Thymus (tissue), 11 donors: ENCODE measurements around the gene IFNGR1. TPM values are rescaled to one million over a fixed set of nuclear protein-coding genes. Genes with fewer than 3 reads are reported as not detected.

ENCODE experiments used
- DNase-seq, 9 donors: peaks; one replicate each; pipeline ENCODE4 v3.0.0-alpha.2; 2013; ENCODE audit warnings: low spot score in 9 of 9, low read depth in 6 of 9, missing footprints in 1 of 9
- H3K27ac ChIP-seq, 2 donors: one replicate each; pipeline ENCODE4 v1.5.1; 2013; ENCODE audit warnings: control low read depth in 1 of 2, low read depth in 1 of 2, low read length in 1 of 2, mild to moderate bottlenecking in 1 of 2, moderate library complexity in 1 of 2
- H3K27me3 ChIP-seq, 2 donors: one replicate each; pipeline ENCODE4 v1.5.1; 2013; ENCODE audit warnings: low read length in 1 of 2; ENCODE audit not compliant: control insufficient read depth in 2 of 2, insufficient read depth in 1 of 2
- H3K36me3 ChIP-seq, 2 donors: one replicate each; pipeline ENCODE4 v1.5.1; 2013; ENCODE audit warnings: low read length in 1 of 2, mild to moderate bottlenecking in 1 of 2, moderate library complexity in 1 of 2; ENCODE audit not compliant: control insufficient read depth in 2 of 2, insufficient read depth in 2 of 2
- H3K4me1 ChIP-seq, 2 donors: one replicate each; pipeline ENCODE4 v1.5.1; 2013; ENCODE audit warnings: low read length in 2 of 2; ENCODE audit not compliant: control insufficient read depth in 2 of 2, insufficient read depth in 2 of 2
- H3K4me3 ChIP-seq, 2 donors: one replicate each; pipeline ENCODE4 v1.5.1; 2013; ENCODE audit warnings: low read length in 2 of 2, control low read depth in 1 of 2, mild to moderate bottlenecking in 1 of 2
- H3K9me3 ChIP-seq, 2 donors: one replicate each; pipeline ENCODE4 v1.5.1; 2013; ENCODE audit warnings: low read length in 1 of 2, mild to moderate bottlenecking in 1 of 2; ENCODE audit not compliant: control insufficient read depth in 2 of 2, insufficient read depth in 1 of 2
- WGBS: extraction: QIAGEN DNeasy Blood & Tissue Kit; methylation state at CpG from one replicate; pipeline ENCODE4 v1.1.7; 2013; 5-methylcytosine and 5-hydroxymethylcytosine counted together
- polyA plus RNA-seq: library from polyadenylated mRNA; stranded (reverse); fragments of 200-250 nt; gene quantifications from one replicate; pipeline ENCODE4 v1.2.3, GENCODE V29; 2013
- total RNA-seq: library from RNA; stranded (reverse); fragments of 120-200 nt; gene quantifications from one replicate; pipeline ENCODE4 v1.2.4, GENCODE V29; 2013
- donor health status: healthy.

Gene IFNGR1
- total and polyA plus RNA-seq, 2 donors, result 104 to 197 TPM

DNA sequence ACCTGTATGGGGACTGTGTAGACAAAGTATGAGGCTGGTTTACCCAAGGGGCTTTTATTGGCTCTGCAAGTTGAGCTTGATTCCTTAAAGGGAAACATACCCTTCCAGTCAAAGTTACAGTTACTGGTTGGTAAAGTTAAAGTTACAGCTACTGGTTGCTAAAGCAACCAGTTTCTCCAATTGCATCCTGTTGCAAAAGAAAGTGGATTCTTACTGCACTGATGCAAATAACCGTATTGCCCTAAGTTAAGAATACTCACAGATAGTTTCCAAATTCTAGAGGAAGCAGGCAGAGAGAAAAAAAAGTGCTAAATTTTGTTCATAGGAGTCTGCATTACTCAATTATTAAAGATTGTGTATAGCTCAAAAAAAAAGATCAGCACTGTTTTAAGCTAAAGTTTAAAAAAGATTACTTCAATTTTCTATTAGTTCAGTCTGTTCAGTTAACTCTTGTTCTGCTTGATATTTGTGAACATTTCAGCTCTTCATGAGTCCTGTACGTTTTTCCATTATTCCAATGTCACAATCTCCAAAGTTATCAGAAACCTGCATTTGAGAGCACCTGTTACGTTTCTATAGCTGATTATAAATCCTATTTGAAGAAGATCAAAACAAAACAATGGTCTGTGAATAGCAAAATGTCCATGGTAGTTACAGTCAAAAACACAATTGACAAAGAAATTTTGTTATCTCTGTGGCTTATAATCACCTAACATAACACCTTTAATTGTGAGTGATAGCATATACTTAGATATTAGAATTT lies 37.1 kb downstream of the IFNGR1 start:
- peaks cover 0 to 29% of the 10 kb centered on the region in 2 donors for H3K9me3 ChIP-seq
- no peaks in the 10 kb centered on the region for H3K27me3 ChIP-seq
- no peaks in the 10 kb centered on the region for H3K36me3 ChIP-seq
- H3K4me3 ChIP-seq, result no peak overlapping the region
- H3K4me1 ChIP-seq, result no peaks in the 10 kb centered on the region
- H3K27ac ChIP-seq, result no peak overlapping the region
- DNase-seq, result no peak
- WGBS, result 92% methylated on average over 3 of the region's 3 CpGs

GRCh38 chr6:137177611-137178010 lies 41.6 kb downstream of the IFNGR1 start:
- 87% methylated on average over 1 of the region's 1 CpG for WGBS
- Histone ChIP-seq H3K27me3 (no peaks in the 10 kb centered on the region), H3K4me3 (no peak overlapping the region), H3K36me3 (no peaks in the 10 kb centered on the region), H3K27ac (no peak overlapping the region), H3K4me1 (no peaks in the 10 kb centered on the region), H3K9me3 (peaks cover 0 to 17% of the 10 kb centered on the region in 2 donors)
- no peak for DNase-seq

DNA sequence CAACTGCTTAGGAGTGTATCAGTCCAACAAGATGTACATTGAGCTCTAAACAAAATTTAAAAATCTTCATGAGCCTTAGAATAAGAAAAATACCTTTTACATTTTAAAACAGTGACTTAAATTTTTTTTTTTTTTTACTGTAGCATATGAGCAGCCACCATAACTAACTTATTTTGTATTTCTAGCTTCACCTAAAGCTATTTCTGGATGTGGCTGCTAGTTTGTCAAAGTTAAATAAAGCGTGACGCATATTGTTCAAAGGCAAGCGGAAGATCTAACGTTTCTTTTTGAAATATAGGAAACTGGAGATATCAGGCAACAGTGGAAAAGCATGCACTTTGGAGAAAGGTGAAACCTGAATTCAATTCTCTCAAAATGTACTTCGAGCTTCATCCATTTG lies 42.5 kb downstream of the IFNGR1 start:
- Histone ChIP-seq H3K36me3 (no peaks in the 10 kb centered on the region), H3K27me3 (no peaks in the 10 kb centered on the region), H3K4me3 (no peak overlapping the region), H3K9me3 (peaks cover 0 to 17% of the 10 kb centered on the region in 2 donors), H3K27ac (no peak overlapping the region), H3K4me1 (no peaks in the 10 kb centered on the region)
- WGBS, result 92% methylated on average over 5 of the region's 5 CpGs
- no peak for DNase-seq

DNA sequence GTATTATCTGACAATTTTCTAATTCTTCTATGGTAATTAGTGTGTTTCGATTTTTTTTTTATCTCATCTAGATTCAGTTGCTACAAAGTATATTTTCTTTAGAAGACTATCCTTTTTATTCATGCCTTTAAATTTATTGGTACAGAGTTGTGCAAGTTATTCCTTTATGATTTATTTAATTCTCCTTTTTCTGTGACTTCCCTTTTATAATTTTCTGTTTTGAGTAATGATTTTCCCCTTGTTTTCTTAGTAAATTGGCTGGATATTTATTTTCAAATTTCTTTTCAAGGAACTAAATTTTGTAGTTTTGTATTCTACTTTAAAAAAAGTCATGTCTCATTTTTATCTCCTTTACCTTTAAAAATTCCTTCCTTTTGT lies 43.3 kb downstream of the IFNGR1 start:
- Histone ChIP-seq H3K9me3 (peaks cover 0 to 14% of the 10 kb centered on the region in 2 donors), H3K4me3 (no peak overlapping the region), H3K27ac (no peak overlapping the region), H3K36me3 (no peaks in the 10 kb centered on the region), H3K4me1 (peaks cover 0 to 8% of the 10 kb centered on the region in 2 donors), H3K27me3 (no peaks in the 10 kb centered on the region)
- WGBS, result 97% methylated on average over 1 of the region's 1 CpG
- DNase-seq, result no peak

- DNase-seq, result no peak
- 87% methylated on average over 4 of the region's 4 CpGs for WGBS
- peaks cover 0 to 8% of the 10 kb centered on the region in 2 donors for H3K4me1 ChIP-seq
- no peaks in the 10 kb centered on the region for H3K36me3 ChIP-seq
- no peak overlapping the region for H3K27ac ChIP-seq
- H3K9me3 ChIP-seq, result peaks cover 0 to 8% of the 10 kb centered on the region in 2 donors
- H3K4me3 ChIP-seq, result no peak overlapping the region
- no peaks in the 10 kb centered on the region for H3K27me3 ChIP-seq
Measured at GRCh38 chr6:137175157-137175867, 43.9 kb downstream of the IFNGR1 start.

GRCh38 chr6:137173501-137173900 lies 45.7 kb downstream of the IFNGR1 start, which contains the start of gene IL22RA2:
Gene IL22RA2, minus strand, starts transcription at chr6:137173644. Its CDS starts 11,895 bp downstream, at chr6:137161749.
- Histone ChIP-seq H3K9me3 (peaks cover 0 to 2% of the 10 kb centered on the region in 2 donors), H3K27me3 (no peaks in the 10 kb centered on the region), H3K4me3 (no peak within 1 kb of the TSS), H3K36me3 (no peaks in the 10 kb centered on the region), H3K4me1 (peaks cover 0 to 8% of the 10 kb centered on the region in 2 donors), H3K27ac (peak within 1 kb of the TSS in 1 of 2 donors; percentile 73)
- DNase-seq, result no peak
- WGBS, result 97% methylated on average over 4 of the region's 4 CpGs

DNA sequence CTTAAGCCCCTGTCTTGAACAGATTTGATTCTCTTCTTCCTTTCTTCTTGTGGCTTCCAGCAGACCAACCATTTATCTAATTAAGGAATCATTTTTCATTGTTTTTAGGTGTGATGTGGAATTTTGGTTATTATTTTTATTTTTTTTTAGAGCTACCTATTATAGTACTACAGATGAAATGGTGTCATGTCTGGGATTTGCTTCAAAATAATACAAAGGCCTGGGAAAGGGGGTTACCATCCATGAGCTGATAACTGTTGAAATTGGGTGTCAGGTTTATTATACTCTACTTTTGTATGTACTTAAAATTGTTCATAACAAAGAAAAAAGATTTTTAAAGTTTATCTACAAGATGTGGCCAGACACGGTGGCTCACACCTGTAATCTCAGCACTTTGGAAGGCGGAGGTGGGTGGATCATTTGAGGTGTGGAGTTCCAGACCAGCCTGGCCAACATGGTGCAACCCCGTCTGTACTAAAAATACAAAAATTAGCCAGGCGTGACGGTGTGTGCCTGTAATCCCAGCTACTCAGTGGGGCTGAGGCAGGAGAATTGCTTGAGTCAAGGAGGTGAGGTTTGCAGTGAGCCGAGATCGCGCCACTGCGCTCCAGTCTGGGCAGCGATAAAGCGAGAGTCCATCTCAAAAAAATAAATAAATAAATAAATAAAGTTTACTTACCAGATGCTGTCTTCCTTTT lies 46.3 kb downstream of the IFNGR1 start:
- 95% methylated on average over 11 of the region's 11 CpGs for WGBS
- no peak for DNase-seq
- peaks cover 0 to 8% of the 10 kb centered on the region in 2 donors for H3K4me1 ChIP-seq

GRCh38 chr6:137171824-137172733 lies 47.1 kb downstream of the IFNGR1 start:
- Histone ChIP-seq H3K4me3 (no peak overlapping the region), H3K4me1 (peaks cover 0 to 8% of the 10 kb centered on the region in 2 donors), H3K27me3 (no peaks in the 10 kb centered on the region), H3K9me3 (peaks cover 0 to 2% of the 10 kb centered on the region in 2 donors), H3K36me3 (no peaks in the 10 kb centered on the region), H3K27ac (peak overlapping the region in 1 of 2 donors; percentile 78)
- DNase-seq, result peak in 2 of 9 donors; percentile 10 to 32
- WGBS, result 86% methylated on average over 13 of the region's 13 CpGs

More for the DNA sequence above, 46.3 kb downstream of the IFNGR1 start:
- Histone ChIP-seq H3K27ac (peak overlapping the region in 1 of 2 donors; percentile 73), H3K27me3 (no peaks in the 10 kb centered on the region), H3K36me3 (no peaks in the 10 kb centered on the region), H3K4me3 (no peak overlapping the region), H3K9me3 (peaks cover 0 to 2% of the 10 kb centered on the region in 2 donors)
